HCT116 (cell line): ENCODE results near the gene SDK1.

Experiments
- CTCF ChIP-seq, 3 experiments: fragments of 200-600 bp in 1 of 3; sonication (generic) in 1 of 3; IDR thresholded peaks in 2 of 3; conservative IDR thresholded peaks in 1 of 3; 2 replicates each; pipeline ENCODE4 v1.5.1; 2012 to 2017; ENCODE audit warnings: low read depth in 2 of 3, low read length in 2 of 3, antibody characterized with exemption in 1 of 3, borderline replicate concordance in 1 of 3, control low read depth in 1 of 3, mild to moderate bottlenecking in 1 of 3, mixed read lengths in 1 of 3, mixed run types in 1 of 3, moderate library complexity in 1 of 3; ENCODE audit not compliant: insufficient read depth in 1 of 3
- EGR1 ChIP-seq: IDR thresholded peaks from 2 replicates; pipeline ENCODE4 v1.6.1; 2012; ENCODE audit warnings: low read depth
- EZH2 ChIP-seq: fragments of 200-600 bp; sonication (generic); IDR thresholded peaks from 2 replicates; pipeline ENCODE4 v1.6.1; 2017; ENCODE audit warnings: antibody characterized with exemption, mixed run types
- EZH2phosphoT487 ChIP-seq: fragments of 200-600 bp; IDR thresholded peaks from 2 replicates; pipeline ENCODE4 v1.6.1; 2018; ENCODE audit warnings: antibody characterized with exemption, borderline replicate concordance
- REST ChIP-seq: IDR thresholded peaks from 2 replicates; pipeline ENCODE4 v1.6.1; 2012; ENCODE audit warnings: low read depth
- YY1 ChIP-seq: IDR thresholded peaks from 2 replicates; pipeline ENCODE4 v1.6.1; 2011; ENCODE audit warnings: low read length, low read depth, moderate library complexity, mild to moderate bottlenecking; ENCODE audit not compliant: insufficient replicate concordance; ENCODE audit errors: extremely low read depth
- ZNF274 ChIP-seq: fragments of 200-500 bp; sonication (Bioruptor generic); IDR thresholded peaks from 2 replicates; pipeline ENCODE4 v1.6.1; 2014; ENCODE audit warnings: mild to moderate bottlenecking, low read depth, low read length, inconsistent platforms

- TF ChIP-seq YY1 (no peak), EZH2phosphoT487 (no peak), CTCF (IDR thresholded peaks at IDR 0.05 in 2 of 3, conservative IDR thresholded peaks at IDR 0.05 in 1 of 3; ENCODE audit: borderline replicate concordance in 1 of 3, insufficient read depth in 1 of 3, low read depth in 2 of 3, low read length in 2 of 3) (no peak), EZH2 (no peak), REST (no peak), ZNF274 (no peak), EGR1 (no peak)
These were observed 965.4 kb downstream of the SDK1 start for GRCh38 chr7:4266270-4267040.
